GM12873 (cell line): Measurements from ENCODE around the gene NPFFR1.

Source experiments
- TF ChIP-seq, protein P1 (sequence below): IDR thresholded peaks from 2 replicates; pipeline ENCODE4 v1.5.1; 2012; ENCODE audit warnings: low read depth, mild to moderate bottlenecking, moderate library complexity, low read length, control low read depth; ENCODE audit not compliant: insufficient read depth; ENCODE audit errors: missing control alignments

NPFFR1 gene

DNA sequence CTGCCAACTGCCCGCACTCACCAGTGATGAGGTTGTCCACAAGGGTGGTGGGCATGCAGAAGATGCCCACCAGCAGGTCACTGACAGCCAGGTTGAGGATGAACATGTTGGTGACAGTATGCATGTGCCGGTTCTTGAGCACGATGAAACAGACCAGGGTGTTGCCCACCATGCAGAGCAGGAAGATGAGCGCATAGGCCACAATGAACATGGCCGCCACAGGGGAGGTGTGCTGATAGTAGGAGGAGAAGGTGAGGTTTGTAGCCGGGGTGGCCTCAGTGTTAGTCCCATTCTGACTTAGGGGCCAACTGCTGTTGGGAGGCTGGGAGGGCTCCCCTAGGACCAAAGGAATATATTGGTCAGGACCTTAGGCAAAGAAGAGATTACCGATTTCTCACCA is 17.7 kb downstream of the NPFFR1 start:
- TF ChIP-seq, protein P1, sequence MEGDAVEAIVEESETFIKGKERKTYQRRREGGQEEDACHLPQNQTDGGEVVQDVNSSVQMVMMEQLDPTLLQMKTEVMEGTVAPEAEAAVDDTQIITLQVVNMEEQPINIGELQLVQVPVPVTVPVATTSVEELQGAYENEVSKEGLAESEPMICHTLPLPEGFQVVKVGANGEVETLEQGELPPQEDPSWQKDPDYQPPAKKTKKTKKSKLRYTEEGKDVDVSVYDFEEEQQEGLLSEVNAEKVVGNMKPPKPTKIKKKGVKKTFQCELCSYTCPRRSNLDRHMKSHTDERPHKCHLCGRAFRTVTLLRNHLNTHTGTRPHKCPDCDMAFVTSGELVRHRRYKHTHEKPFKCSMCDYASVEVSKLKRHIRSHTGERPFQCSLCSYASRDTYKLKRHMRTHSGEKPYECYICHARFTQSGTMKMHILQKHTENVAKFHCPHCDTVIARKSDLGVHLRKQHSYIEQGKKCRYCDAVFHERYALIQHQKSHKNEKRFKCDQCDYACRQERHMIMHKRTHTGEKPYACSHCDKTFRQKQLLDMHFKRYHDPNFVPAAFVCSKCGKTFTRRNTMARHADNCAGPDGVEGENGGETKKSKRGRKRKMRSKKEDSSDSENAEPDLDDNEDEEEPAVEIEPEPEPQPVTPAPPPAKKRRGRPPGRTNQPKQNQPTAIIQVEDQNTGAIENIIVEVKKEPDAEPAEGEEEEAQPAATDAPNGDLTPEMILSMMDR: no peak

DNA sequence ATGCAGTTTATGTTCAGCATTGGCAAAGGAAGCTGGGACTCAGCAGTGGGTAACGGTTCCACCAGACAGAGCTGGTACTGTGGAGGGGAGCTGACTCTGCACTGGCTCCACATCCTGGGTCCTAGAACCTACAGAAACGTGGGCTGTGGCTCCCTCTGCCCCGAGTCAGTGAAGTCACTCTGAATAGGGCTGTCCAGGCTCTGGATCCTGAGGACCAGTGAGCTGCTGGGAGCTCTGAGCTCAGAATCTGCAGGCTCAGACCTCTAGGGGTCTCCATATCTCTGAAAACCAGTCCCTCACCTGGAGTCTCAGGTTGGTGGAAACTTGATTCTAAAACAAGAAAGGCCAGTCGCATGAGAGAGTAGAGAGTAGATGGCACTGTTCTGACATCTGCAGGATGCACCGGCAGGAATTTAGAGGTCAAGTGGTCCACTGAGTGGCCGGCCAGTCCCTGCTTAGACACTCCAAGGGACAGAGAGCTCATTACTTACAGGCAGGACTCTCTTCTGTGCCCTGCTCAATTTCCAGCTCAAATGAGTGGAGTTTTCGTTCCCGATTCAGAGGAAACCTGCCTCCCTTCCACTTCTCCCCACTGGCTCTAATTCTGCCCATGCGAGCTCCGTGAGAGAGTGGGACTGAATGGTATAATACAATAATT is 18.6 kb downstream of the NPFFR1 start:
- TF ChIP-seq, protein P1: peak; percentile 66

DNA sequence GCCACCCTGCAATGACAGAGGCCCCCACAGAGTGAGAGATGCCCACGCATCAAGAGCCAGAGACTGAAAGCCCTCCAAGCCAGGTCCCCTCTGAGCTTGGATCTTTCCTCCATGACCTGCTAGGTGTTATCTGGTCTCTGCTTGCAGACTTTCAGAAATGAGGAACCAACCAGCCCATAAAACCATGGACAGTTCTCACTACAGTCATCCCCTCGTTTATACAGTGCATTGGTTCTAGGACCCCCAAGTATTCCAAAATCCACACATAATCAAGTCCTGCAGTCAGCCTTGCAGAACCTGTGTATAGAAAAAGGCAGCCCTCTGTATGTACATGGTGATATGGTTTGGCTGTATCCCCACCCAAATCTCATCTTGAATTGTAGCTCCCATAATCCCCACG is 23.1 kb downstream of the NPFFR1 start:
- TF ChIP-seq, protein P1: no peak

- TF ChIP-seq, protein P1: no peak
Measured at GRCh38 chr10:70260259-70260658, 23.5 kb downstream of the NPFFR1 start.

GRCh38 chr10:70258216-70258615 is 25.6 kb downstream of the NPFFR1 start:
- TF ChIP-seq, protein P1: no peak

GRCh38 chr10:70256463-70256862 is 27.3 kb downstream of the NPFFR1 start:
- TF ChIP-seq, protein P1: no peak

- TF ChIP-seq, protein P1: no peak
Measured at GRCh38 chr10:70255329-70256299, 28.2 kb downstream of the NPFFR1 start.
